GM23248 (cell line): Measurements from ENCODE around the gene CCDC102B. TPM values are rescaled to one million over a fixed set of nuclear protein-coding genes. Genes with fewer than 3 reads are reported as not detected.
A peak's percentile ranks its signal among the peaks of the same experiment; 100 is the strongest.

Experiments used
- DNase-seq: peaks from one replicate; pipeline ENCODE4 v3.0.0-alpha.2; 2015
- H2AFZ ChIP-seq: fragments of 200-600 bp; sonication (generic); 2 replicates; pipeline ENCODE4 v1.6.1; 2016; ENCODE audit warnings: antibody characterized with exemption
- H3F3A ChIP-seq: fragments of 200-600 bp; sonication (generic); 2 replicates; pipeline ENCODE4 v1.6.1; 2016; ENCODE audit warnings: mild to moderate bottlenecking, antibody characterized with exemption, mixed run types; ENCODE audit not compliant: insufficient read depth
- H3K27ac ChIP-seq: fragments of 200-600 bp; sonication (generic); 2 replicates; pipeline ENCODE4 v1.5.1; 2016; ENCODE audit warnings: mild to moderate bottlenecking
- H3K27me3 ChIP-seq: fragments of 200-600 bp; sonication (generic); replicated peaks from 2 replicates; pipeline ENCODE4 v1.6.1; 2016; ENCODE audit warnings: mild to moderate bottlenecking; ENCODE audit not compliant: insufficient read depth
- H3K36me3 ChIP-seq: fragments of 200-600 bp; sonication (generic); 2 replicates; pipeline ENCODE4 v1.6.1; 2016; ENCODE audit warnings: low read depth, mild to moderate bottlenecking
- H3K4me1 ChIP-seq: fragments of 200-600 bp; sonication (generic); 2 replicates; pipeline ENCODE4 v1.6.1; 2016; ENCODE audit warnings: mild to moderate bottlenecking; ENCODE audit not compliant: insufficient read depth
- H3K4me2 ChIP-seq: fragments of 200-600 bp; sonication (generic); one replicate; pipeline ENCODE4 v1.6.1; 2016; ENCODE audit warnings: mild to moderate bottlenecking; ENCODE audit not compliant: unreplicated experiment
- H3K4me3 ChIP-seq: fragments of 200-600 bp; sonication (generic); 2 replicates; pipeline ENCODE4 v1.5.1; 2016; ENCODE audit warnings: mild to moderate bottlenecking
- H3K79me2 ChIP-seq: fragments of 200-600 bp; sonication (generic); 2 replicates; pipeline ENCODE4 v1.6.1; 2016; ENCODE audit warnings: mild to moderate bottlenecking; ENCODE audit not compliant: insufficient read depth
- H3K9ac ChIP-seq: fragments of 200-600 bp; sonication (generic); 2 replicates; pipeline ENCODE4 v1.6.1; 2016; ENCODE audit warnings: mild to moderate bottlenecking
- H3K9me2 ChIP-seq: fragments of 200-600 bp; sonication (generic); 2 replicates; pipeline ENCODE4 v1.6.1; 2016; ENCODE audit warnings: mixed run types, mild to moderate bottlenecking, moderate library complexity; ENCODE audit not compliant: insufficient read depth
- H3K9me3 ChIP-seq: fragments of 200-600 bp; sonication (generic); one replicate; pipeline ENCODE4 v1.6.1; 2017; ENCODE audit warnings: low read depth
- H4K20me1 ChIP-seq: fragments of 200-600 bp; sonication (generic); 2 replicates; pipeline ENCODE4 v1.6.0; 2016; ENCODE audit not compliant: insufficient read depth
- EZH2 ChIP-seq: fragments of 200-600 bp; sonication (generic); IDR thresholded peaks from 2 replicates; pipeline ENCODE4 v1.6.1; 2018; ENCODE audit warnings: antibody characterized with exemption, mild to moderate bottlenecking; ENCODE audit not compliant: insufficient read depth, poor library complexity, severe bottlenecking
- EZH2phosphoT487 ChIP-seq: fragments of 200-600 bp; sonication (generic); IDR thresholded peaks from 2 replicates; pipeline ENCODE4 v1.6.1; 2018; ENCODE audit warnings: antibody characterized with exemption, moderate library complexity, mild to moderate bottlenecking, low read depth; ENCODE audit not compliant: insufficient read depth
- WGBS, 2 experiments: methylation state at CpG; one replicate each; pipeline ENCODE4 v1.1.6; 2015 to 2017; ENCODE audit warnings: low lambda C conversion rate in 2 of 2, low coverage in 1 of 2; ENCODE audit errors: missing lambda C conversion rate in 2 of 2; 5-methylcytosine and 5-hydroxymethylcytosine counted together
- in situ Hi-C: fragments of 300-500 bp; cut with MboI; formaldehyde crosslinking; loops from 2 replicates; pipeline ENCODE4 v1.15.0; 2020
- polyA plus RNA-seq: library from polyadenylated mRNA; unstranded; fragments of >200 nt; fragmentation: Nextera tagmentation; extraction: Ambion mirVana; gene quantifications from 2 replicates; pipeline ENCODE4 v1.2.1, GENCODE V29; 2016
- total RNA-seq: library from RNA; depleted of rRNA; stranded (reverse); fragments of >200 nt; shearing (Covaris generic); gene quantifications from 2 replicates; pipeline ENCODE4 v1.2.3, GENCODE V29; 2014

Gene CCDC102B
- total and polyA plus RNA-seq, 2 experiments from 2014 or later = 1.7 to 3.2 TPM

DNA sequence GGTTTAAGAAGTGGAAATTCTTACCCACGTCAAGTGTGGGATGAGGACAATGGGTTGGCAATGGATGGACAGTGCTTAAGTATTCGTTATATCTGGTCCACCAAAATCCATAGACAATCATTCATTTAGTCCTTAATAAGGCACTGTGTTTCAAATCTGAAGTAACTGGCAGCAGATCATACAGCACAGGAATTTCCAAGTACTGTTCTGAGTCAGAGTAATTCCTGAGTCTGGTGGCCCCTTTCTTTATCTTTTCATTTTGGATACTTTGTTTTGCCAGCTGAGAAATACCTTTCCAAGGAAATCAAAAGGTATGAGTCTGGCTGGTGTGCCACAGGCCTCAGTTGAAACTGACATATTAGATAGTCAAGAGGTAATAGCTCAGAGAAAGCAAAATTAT is 31.4 kb upstream of the CCDC102B start:
- in situ Hi-C loops = no loop called here
- no peak for DNase-seq
- Histone ChIP-seq H3K79me2 (no peaks in the 10 kb centered on the region), H3K9ac (no peak overlapping the region), H3K36me3 (no peaks in the 10 kb centered on the region), H3K9me3 (no peaks in the 10 kb centered on the region), H3K9me2 (0 out of 2 replicates have a peak, but pooled peaks cover 4% of the 10 kb centered on the region), H3K4me2 (no peak overlapping the region), H3K27ac (no peak overlapping the region), H4K20me1 (no peaks in the 10 kb centered on the region), H2AFZ (peak overlapping the region; percentile 22; the same call in 1 of the 2 replicates), H3F3A (0 out of 2 replicates have a peak, but pooled peaks cover 4% of the 10 kb centered on the region), H3K4me3 (no peak overlapping the region), H3K4me1 (peaks cover 5% of the 10 kb centered on the region; the same call in 1 of the 2 replicates), H3K27me3 (no peaks in the 10 kb centered on the region)
- TF ChIP-seq EZH2 = no peak
- TF ChIP-seq EZH2phosphoT487 = no peak
- 55 to 71% methylated on average over 2 of the region's 2 CpGs for WGBS, 2 experiments

DNA sequence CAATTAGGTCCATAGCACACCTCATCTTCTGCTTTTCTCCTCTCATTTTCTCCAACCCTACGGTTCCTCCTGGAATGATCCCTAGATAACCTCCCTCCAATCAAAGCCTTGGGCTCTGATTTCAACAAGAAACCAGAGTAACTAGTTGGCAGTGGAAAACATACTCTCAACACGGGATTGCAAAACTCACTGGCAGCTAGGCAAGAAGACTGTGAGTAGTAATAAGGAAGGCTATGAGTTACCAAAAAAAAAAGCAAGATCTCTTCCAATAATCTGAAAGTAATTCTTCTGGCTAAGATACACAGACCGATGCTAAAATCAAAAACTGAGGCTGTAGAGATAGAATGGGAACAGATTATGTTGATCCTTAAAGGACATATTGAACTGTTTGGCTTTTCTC is 28.4 kb upstream of the CCDC102B start:
- Histone ChIP-seq H3K27ac (no peak overlapping the region), H3K9ac (no peak overlapping the region), H3K4me2 (no peak overlapping the region), H3K36me3 (no peaks in the 10 kb centered on the region), H3K4me1 (peaks cover under 1% of the 10 kb centered on the region), H3K79me2 (no peaks in the 10 kb centered on the region), H3K9me3 (no peaks in the 10 kb centered on the region), H4K20me1 (no peaks in the 10 kb centered on the region), H3K9me2 (no peaks in the 10 kb centered on the region), H3K27me3 (no peaks in the 10 kb centered on the region), H3K4me3 (no peak overlapping the region), H2AFZ (peak overlapping the region; percentile 10; the same call in 1 of the 2 replicates), H3F3A (no peaks in the 10 kb centered on the region)
- no peak for TF ChIP-seq EZH2
- TF ChIP-seq EZH2phosphoT487 = no peak
- in situ Hi-C loops = no loop called here
- 6 to 14% methylated on average over 3 of the region's 3 CpGs for WGBS, 2 experiments
- DNase-seq = peak; percentile 64

GRCh38 chr18:68772268-68772667 is 25.6 kb upstream of the CCDC102B start:
- H3F3A ChIP-seq = no peaks in the 10 kb centered on the region
- TF ChIP-seq EZH2 (no peak), EZH2phosphoT487 (no peak)
- H2AFZ ChIP-seq = no peak overlapping the region
- in situ Hi-C loops = no loop called here
- no peak overlapping the region for H3K4me2 ChIP-seq
- no peaks in the 10 kb centered on the region for H3K36me3 ChIP-seq
- H3K4me3 ChIP-seq = no peak overlapping the region
- H3K4me1 ChIP-seq = no peaks in the 10 kb centered on the region; the same call in 1 of the 2 replicates
- H3K79me2 ChIP-seq = no peaks in the 10 kb centered on the region
- DNase-seq = no peak
- no peaks in the 10 kb centered on the region for H3K9me3 ChIP-seq
- no peak overlapping the region for H3K27ac ChIP-seq
- WGBS, 2 experiments = 12 to 17% methylated on average over 2 of the region's 2 CpGs
- no peak overlapping the region for H3K9ac ChIP-seq
- H3K27me3 ChIP-seq = no peaks in the 10 kb centered on the region
- no peaks in the 10 kb centered on the region for H4K20me1 ChIP-seq
- no peaks in the 10 kb centered on the region for H3K9me2 ChIP-seq

DNA sequence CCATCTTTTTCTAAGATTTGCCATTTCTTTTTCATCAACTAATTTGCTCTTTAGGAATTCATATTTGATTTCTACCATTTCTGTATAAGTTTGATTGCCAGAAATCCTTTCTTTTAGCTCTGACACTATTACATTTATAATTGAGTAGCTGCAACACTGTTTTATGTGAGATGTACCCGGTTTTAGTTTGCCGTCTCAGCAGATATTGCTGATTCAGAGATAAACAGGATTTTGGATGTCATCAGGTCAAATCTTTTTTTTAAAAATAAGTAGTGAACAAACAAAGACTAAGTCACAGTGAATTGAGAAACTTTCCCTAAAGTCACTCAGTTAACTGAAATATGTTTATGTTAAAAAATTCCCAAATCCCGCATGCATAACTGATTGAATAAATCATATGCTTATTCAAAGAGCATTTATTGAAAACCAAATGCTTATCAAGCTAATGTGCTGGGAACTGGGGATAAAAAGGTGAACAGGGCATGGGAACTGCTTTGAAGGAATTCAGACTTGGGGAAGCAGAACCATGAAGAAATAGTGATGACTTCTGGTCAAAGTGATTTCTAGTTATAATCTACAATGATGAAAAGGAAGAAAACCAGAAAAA is 19.5 kb upstream of the CCDC102B start:
- DNase-seq = no peak
- TF ChIP-seq EZH2phosphoT487 (no peak), EZH2 (no peak)
- no peaks in the 10 kb centered on the region for H4K20me1 ChIP-seq
- H3K4me3 ChIP-seq = no peak overlapping the region
- H3K4me2 ChIP-seq = no peak overlapping the region
- H3K9ac ChIP-seq = no peak overlapping the region
- in situ Hi-C loops = no loop called here
- WGBS, 2 experiments = 64 to 67% methylated on average over 3 of the region's 3 CpGs
- H3K9me3 ChIP-seq = no peaks in the 10 kb centered on the region
- H3K36me3 ChIP-seq = no peaks in the 10 kb centered on the region
- no peaks in the 10 kb centered on the region for H3K9me2 ChIP-seq
- H3K79me2 ChIP-seq = no peaks in the 10 kb centered on the region
- no peaks in the 10 kb centered on the region for H3K4me1 ChIP-seq
- peaks cover 8% of the 10 kb centered on the region; the same call in 1 of the 2 replicates for H3F3A ChIP-seq
- no peak overlapping the region for H2AFZ ChIP-seq
- no peak overlapping the region for H3K27ac ChIP-seq
- H3K27me3 ChIP-seq = no peaks in the 10 kb centered on the region

GRCh38 chr18:68779169-68779568 is 18.7 kb upstream of the CCDC102B start:
- Histone ChIP-seq H3K36me3 (no peaks in the 10 kb centered on the region), H3K4me3 (no peak overlapping the region), H3K79me2 (no peaks in the 10 kb centered on the region), H2AFZ (no peak overlapping the region), H3K4me1 (no peaks in the 10 kb centered on the region), H3K27ac (no peak overlapping the region), H3K4me2 (no peak overlapping the region), H3K27me3 (no peaks in the 10 kb centered on the region), H3F3A (peaks cover 8% of the 10 kb centered on the region; the same call in 1 of the 2 replicates), H3K9me3 (no peaks in the 10 kb centered on the region), H4K20me1 (no peaks in the 10 kb centered on the region), H3K9ac (no peak overlapping the region), H3K9me2 (no peaks in the 10 kb centered on the region)
- WGBS, 2 experiments = 94 to 96% methylated on average over 3 of the region's 3 CpGs
- in situ Hi-C loops = no loop called here
- DNase-seq = peak; percentile 73
- TF ChIP-seq EZH2 (no peak), EZH2phosphoT487 (no peak)
